ENCODE measurements around the gene TTC27.

The TTC27 gene

DNA sequence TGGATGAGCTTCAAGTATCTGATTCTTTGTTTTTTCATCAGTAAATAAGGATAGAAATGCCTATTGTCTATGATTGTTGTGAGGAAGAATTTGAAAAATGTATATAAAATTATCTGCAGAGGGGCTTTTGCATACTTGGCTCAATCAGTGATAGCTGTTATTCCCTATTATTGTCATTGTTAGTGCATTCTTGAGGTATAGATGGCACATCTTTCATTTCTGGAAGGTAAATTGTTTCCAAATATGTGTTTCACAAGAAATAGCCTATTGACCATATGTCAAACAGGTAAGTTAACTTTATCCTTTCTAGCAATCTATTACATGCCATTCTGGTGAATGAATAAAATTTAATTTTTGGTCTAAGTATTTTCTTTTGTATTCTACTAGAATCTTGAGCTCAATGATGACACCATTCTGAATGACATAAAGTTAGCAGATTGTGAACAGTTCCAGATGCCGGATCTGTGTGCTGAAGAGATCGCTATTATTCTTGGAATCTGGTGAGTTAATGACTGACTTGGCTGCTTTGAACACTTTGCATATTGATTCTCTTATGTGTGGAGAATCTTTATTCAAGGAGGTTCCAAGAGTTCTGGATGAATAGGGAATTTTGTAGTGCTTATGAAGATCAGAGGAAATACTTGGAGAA is 44.2 kb downstream of the TTC27 start:
- no peak for DNase-seq

DNA sequence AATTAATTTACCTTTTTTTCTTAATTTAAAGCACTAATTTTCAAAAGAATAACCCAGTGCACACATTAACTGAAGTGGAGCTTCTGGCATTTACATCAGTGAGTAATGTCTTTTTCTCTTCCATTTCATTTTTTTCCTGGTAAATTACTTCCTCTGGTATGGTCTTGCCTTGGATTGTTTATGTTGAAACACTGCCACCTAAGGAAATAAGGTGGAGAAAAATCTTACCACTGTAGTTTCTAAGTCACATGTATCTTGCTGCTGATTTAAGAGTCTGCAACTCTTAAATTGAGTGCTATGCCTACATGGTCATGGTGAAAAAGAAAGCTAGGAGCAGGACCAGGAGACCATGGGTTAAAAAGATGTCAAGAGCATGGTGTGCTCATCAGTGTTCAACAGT is 51.0 kb downstream of the TTC27 start:
- peak; percentile 50 for DNase-seq

DNA sequence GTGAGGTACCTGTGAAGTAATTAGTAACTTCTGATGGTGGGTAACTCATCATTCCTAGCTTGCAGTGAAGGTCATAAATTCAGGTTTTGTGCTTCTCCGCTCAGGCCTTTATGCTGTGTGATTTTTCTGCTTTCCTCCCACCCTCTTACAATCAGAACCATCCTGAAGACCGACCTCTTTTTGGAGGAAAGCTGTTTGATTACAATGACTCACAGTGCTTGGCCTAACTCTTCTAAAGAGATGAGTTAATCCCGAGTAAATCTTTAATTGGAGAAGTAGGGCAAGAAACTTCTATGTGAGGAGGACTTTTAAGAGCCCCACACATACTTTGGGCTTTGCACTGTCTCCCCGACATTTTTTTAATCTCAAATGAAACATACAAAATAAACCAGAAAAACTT is 53.1 kb downstream of the TTC27 start:
- DNase-seq: no peak

DNA sequence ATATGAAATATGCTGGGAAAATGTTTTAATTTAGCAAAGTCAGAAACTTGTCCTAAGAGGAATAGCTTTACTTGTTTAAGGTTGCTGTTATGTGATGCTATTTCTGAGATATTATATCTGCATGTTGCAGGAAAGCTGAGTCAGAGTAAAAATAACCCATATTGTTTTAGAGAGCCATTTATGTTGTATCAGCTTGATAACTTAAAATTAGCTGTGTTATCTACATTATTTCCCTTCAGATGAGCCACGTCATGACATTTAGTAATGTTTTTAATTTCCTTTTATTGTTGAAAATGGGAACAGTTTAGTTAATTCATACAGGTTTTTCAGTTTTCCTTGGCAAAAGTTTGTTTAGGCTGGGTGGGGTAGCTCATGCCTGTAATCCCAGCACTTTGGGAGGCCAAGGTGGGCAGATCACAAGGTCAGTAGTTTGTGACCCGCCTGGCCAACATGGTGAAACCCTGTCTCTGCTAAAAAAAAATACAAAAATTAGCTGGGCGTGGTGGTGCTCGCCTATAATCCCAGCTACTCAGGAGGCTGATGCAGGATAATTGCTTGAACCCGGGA is 55.8 kb downstream of the TTC27 start:
- no peak for DNase-seq

DNA sequence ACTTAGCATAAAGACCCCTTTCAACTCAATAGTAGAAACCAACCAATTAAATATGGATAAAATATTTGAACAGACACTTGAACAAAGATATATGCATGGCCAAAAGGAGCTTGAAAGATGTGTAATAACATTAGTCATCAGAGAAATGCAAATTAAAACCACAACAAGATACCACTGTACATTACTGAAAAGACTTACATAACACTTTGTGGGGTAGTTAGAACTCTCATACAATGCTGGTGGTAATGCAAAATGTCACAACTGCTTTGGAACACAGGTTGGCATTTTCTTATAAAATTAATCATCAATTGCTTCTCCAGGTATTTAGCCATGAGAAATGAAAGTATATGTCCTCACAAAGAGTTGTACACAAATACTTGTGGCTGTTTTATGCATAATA is 60.7 kb downstream of the TTC27 start:
- DNase-seq: peak; percentile 25

DNA sequence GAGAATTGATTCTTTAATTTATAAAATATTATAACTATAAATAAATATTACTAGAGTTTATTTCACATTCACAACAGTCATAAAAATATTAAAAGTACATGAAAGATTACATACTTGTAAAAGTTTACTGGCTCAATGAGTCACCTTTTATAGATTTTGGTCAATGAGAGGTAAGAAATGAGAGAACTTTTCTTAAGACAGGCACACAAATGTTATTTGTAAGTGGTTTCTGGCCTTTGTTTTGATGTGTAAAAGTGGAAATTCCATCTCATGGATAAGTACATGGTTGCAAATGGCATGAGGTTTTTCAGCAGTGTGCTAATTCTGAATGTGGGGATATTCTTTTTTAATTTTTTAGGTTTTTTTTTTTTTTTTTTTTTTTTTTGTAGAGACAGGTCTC is 63.8 kb downstream of the TTC27 start:
- DNase-seq: no peak

DNA sequence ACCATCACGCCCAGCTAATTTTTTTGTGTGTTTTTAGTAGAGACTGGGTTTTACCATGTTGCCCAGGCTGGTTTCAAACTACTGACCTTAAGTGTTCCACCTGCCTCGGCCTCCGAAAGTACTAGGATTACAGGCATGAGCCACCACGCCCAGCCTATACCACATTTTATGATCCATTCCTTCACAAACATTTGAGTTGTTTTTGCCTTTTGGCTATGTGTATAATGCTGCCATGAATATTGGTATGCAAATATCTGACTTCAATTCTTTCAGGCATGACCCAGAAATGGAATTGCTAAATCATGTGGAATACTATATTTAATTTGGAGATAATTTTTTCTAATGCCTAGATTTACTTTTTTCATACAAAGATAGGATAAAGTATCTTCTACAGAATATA is 68.6 kb downstream of the TTC27 start:
- DNase-seq: no peak

DNA sequence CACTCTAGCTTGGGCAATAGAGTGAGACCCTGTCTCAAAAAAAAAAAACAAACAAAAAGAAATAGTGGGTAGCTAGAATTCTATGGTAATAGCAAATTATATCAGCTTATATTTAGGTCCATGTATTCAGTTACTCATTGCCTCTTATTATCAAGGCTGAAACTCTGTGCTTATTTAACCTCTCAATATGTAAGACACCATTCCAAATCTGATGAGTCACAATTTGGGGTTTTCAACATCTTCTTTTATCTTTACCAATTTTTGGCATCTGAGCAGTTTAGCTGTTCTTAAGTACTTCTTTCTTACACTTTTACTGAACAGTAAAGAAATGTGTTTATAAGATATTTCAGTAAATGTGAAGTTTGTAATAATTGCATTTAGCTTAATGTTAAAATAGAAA is 69.3 kb downstream of the TTC27 start:
- peak; percentile 35 for DNase-seq

DNA sequence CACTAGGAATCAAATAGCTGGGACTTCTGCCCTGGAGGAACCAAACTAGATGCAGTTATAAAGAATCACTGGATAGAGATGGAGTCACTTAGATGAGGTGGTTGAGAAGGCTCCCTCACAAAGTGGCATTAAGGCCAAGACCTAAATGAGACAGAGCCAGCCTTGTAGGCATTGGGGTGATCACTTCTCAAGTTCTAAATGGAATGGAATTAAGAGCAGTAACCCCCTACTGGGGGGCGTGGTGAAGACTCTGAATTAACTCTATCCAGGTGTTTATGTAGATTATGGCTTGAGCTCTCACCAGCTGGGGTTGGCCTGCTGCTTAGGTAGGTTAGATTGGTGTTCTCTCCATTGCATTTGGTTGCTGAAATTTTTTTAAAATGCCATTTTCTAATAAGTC is 71.3 kb downstream of the TTC27 start:
- DNase-seq: no peak

DNA sequence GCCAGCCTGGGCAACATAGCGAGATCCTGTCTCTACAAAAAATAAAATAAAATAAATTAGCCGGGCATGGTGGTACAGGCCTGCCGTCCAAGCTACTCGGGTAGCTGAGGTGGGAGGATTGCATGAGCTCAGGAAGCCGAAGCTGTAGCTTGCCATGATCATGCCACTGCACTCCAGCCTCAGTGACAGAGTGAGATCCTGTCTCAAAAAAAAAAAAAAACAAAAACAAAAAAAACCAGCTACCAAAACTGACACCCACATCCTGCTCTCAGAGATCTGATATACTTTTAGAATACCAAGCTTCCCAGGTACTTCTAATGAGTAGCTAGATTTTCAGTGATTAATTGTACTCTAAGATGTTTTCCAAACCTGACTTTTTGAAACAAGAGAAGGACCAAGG is 74.0 kb downstream of the TTC27 start:
- DNase-seq: no peak

DNA sequence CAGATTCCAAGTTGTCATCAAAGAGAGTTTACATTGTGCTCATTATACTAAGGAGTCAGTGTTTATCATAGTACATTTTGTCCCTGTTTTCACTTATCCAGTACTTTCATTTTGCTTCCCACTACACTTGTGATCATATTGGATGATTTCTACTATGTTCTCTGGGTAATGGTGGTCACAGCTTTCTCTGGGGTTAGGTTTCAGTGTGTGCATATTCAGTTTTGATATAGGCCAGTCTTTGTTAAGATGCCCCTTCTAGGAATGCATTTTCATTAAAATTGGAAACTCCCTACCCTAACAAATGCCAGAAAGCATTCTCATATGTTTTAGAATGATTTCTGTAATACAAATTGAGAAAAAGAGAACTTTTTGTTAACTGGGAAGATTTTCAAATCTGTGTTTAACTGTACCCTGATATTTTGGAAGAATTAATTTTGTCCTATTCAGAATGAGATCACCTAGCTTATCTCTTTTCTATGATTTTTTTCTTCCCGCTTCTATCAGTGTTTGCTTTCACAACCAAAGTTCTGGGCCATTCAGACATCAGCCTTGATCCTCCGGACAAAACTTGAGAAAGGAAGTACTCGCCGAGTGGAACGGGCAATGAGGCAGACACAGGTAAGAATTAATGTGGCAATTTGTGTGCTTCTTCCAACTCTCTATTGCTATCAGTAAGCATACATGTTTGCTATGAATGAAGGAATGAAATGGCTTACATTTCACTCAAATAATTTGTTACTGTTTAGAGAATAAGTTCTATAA is 74.6 kb downstream of the TTC27 start:
- DNase-seq: no peak

DNA sequence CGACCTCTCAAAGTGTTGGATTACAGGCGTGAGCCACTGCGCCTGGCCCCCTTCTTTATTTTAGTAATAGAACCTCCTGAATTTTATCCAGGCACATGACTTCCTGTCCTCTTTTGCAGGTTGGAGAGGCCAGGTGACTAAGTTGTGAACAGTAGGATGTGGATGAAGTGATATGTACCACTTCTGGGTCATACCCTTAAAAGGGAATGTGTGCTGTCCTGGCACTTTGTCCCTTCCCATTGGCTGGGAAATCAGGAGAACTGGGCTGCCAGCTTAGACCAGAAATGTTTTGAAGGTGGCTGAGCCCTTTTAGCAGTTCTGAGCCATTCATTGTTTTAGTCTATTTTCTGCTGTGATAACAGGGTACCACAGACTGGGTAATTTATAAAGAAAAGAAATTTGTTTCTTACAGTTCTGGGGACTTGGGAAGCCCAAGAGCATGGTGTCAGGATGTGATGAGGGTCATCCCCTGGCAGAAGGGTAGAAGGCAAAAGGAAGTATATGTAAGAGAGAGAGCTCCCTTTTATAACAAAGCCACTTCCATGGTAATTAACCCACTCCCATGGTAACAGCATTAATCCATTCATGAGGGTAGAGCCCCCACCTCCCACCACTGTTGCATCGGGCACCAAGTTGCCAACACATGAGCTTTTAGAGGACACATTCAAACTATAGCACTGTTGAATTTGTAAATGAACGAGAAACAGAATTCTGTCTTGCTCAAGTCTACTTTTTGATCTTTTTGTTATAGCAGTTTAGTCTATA is 79.1 kb downstream of the TTC27 start:
- no peak for DNase-seq

DNA sequence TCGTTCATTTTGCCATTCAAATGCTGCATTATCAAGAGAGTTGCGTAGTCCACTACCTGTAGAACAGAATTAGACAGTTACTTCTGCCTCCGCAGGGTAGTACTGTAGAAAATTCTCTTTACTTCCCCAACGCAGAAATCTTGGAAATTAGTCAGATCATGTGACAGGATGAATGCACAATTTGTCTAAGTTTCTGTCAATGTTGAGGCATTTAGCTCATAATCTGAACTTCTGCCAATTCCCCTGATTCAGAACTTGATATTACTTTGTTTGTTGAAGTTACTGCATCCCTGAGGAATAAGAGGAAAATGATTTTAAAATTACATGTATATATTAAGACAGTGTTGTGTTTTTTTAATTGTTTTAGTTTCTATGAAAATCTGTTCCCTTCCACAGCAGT is 83.4 kb downstream of the TTC27 start:
- no peak for DNase-seq

DNA sequence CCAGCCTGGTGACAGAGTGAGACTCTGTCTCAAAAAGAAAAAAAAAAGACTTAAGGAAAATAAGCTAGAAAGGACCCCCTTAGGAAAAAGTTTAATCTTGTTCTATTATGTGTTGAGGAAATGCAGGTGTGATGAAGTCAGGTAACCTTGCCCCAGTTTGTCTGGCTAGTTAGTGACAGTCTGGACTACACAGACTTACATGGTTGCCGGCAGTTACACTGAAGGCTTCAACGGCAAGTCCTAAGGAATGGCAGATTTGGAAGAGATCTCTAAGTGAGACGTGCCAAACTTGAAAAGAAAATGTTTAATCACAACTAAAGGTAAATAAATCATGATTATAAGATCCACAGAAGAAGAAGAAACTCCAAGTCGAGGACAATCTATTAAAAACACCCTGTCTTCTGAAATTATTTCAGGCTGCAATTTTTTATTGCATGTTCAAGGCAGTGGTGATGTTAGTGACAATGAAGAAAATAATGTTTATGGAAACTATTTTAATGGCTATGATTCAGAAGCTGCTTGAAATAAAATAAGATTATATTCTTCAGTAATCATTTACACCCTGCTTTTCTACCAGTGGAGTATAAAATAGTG is 84.2 kb downstream of the TTC27 start:
- DNase-seq: no peak

DNA sequence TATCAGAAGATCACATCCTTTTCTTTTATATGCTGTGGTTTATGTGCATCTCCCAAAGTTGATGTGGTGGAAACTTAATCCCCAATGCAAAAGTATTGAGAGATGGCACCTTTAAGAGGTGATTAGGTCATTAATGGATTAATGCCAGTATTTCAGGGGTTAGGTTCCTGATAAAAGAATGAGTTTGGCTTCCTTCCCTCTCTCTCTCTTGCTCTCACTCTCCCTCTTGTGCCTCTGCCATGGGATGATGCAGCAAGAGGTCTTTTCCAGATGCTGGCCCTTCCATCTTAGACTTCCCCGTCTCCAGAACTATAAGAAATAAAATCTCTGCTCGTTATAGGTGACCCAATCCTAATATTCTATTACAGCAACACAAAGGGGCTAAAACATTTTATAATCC is 85.0 kb downstream of the TTC27 start:
- no peak for DNase-seq

DNA sequence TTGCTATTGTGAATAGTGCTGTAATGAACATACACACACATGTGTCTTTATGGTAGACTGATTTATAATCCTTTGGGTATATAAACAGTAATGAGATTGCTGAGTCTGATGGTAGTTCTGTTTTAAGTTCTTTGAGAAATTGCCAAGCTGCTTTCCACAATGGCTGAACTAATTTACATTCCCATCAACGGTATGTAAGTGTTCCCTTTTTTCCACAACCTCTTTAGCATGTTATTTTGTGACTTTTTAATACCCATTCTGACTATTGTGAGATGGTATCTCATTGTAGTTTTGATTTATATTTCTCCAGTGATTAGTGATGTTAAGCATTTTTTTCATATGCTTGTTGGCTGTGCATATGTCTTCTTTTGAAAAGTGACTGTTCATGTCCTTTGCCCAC is 86.7 kb downstream of the TTC27 start:
- no peak for DNase-seq

DNA sequence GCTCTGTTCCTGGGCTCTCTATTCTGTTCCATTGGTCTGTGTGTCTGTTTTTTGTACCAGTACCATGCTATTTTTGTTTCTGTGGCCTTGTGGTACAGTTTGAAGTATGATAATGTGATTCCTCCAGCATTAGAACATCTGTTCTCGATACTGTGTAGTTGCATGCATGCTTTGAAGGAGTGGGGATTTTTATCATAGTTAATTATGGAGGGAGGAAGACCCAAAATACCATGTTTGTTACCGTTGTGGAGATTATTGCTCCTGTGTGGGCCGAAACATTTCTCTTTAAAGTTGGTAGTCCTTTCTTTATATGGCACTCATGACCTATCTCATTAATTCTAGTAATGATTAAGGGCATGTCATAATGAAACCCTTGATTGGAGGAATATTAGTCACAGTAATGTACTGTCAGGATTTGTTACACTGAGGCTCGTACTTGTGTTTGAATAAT is 87.6 kb downstream of the TTC27 start:
- no peak for DNase-seq

DNA sequence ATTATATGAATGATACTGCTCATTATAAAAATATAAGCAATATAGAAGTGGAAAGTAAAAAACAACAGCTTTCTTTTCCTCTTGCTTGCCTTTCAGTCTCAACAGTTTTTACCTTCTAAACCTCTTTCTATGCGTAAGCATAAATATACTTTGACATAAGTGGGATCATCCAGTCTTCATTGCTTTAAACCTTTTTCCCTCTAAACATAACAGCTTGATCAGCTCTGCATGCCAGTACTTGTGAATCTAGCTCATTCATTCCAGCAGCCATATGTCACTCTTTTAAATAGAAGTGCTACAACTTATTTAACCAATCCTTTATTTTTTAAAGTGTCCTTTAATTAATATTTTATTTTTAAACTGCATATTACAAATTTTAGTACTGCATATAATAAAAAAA is 88.1 kb downstream of the TTC27 start:
- no peak for DNase-seq

DNA sequence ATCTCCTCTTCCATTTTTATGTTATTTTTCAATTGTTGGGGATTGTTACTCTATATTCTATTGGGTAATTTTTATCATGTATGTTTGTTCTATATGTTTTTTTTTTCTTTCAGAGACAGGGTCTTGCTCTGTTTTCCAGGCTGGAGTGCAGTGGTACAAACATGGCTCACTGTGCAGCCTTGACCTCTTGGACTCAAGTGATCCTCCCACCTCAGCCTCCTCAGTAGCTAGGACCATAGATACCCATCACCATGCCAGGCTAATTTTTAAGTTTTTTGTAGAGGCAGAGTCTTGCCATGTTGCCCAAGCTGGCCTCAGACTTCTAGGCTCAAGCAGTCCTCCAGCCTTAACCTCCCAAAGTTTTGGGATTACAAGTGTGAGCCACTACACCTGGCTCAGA is 88.7 kb downstream of the TTC27 start:
- DNase-seq: no peak

DNA sequence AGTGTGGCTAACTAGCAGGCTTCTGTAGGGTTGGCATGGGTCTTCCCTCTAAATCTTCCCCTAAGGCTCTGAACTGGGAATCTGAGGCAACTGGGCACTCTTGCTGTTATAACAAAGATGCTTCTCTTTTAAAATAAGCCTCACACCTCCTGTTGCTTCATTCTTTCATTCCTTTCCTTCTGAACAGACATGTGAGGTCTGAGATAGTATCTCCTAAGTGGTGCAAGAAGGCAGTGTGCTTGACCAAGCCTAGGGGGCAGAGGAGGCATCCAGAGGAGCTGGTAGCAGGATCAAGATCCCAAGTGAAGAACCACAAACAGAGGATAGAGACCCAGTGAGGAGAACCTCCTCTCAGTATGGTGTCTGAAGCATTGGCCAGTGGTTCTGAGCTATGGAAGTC is 90.9 kb downstream of the TTC27 start:
- peak; percentile 8 for DNase-seq

DNA sequence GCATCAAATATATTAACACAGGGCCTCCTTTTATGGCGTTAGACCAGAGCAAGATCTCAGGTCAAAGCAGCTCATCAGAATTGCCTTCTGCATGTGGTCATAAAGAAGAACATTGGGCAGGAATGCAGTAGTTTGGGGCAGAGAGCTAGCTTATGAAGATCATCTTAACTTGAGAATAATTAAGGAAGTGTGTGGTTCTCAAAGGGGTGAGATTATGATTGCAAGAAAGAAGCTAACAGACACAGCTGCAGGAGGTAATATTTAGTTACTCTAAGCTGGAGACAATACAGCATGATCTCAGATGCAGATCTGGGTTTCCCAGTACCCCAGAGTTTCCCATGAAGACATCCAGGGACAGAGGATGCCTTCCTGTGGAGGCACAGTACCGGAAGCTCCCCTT is 91.6 kb downstream of the TTC27 start:
- DNase-seq: no peak

DNA sequence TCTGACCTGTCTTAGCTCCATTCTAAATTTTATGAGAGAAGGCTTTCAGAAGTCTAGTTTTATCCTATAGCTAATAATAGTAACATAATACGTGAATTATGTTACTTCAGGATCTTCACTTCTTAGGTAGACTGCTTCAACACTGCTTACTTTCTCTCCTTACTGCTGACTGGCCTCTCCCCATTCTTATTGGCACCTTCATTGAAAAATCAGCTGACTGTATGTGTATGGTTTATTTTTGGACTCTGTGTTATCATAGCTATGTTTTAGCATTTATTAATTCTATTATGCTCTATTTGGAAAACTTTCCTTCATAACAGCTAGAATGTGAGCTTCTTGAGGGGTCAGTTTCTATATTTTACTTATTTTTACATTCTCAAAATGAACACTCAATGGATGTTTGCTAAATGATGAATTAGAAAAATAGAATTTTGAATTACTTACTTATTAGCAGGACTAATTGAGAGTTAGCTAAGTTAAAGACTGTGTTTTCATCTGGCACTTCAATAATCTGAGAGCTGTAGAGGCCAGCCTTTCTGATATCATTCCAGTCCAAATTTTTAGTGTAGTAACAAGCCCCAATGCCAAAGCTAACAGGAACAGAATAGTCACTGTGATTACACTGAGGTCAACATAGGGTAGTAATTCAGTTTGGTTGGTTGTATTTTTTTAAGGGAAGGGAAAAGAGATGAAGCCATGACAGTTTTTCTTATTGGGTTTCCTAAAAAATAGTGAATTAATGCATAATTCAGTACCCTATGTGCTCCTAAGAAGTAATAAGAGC is 92.3 kb downstream of the TTC27 start:
- DNase-seq: no peak

DNA sequence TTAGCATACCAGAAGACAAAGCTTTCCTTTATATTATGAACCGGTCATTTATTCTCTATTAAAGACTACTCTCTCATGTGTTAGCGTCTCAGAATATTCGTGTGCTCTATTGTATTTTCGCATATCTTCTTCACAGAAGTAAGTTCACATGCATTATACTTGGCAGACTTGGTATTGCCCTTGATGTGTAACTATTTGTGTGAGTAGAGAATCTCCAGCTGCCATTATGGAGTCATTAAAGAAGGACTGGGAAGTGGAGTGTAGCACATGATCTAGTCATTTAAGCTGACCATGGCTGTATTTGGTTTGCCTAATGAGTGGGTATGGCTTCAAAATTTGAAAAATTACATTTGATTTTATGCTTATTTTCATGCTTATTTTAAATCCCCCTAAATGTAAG is 92.9 kb downstream of the TTC27 start:
- DNase-seq: no peak
